SK-N-SH treated with all-trans-retinoic acid at 6 μM for 48 hours (cell line): ENCODE data around the gene NBEA.
A peak's percentile ranks its signal among the peaks of the same experiment; 100 is the strongest.

Experiments
- CREB5 ChIP-seq: fragments of 250-450 bp; sonication (Bioruptor Pico); IDR thresholded peaks from 2 replicates; pipeline ENCODE4 v1.5.1; 2020; ENCODE audit warnings: low read depth, mild to moderate bottlenecking, moderate library complexity
- CSRNP3 ChIP-seq: fragments of 250-450 bp; sonication (Bioruptor Pico); IDR thresholded peaks from 2 replicates; pipeline ENCODE4 v1.5.1; 2021; ENCODE audit warnings: mild to moderate bottlenecking, moderate library complexity
- PATZ1 ChIP-seq: fragments of 250-450 bp; sonication (Bioruptor Pico); IDR thresholded peaks from 2 replicates; pipeline ENCODE4 v1.8.0; 2020; ENCODE audit warnings: mild to moderate bottlenecking, moderate library complexity, borderline replicate concordance
- RARB ChIP-seq: fragments of 250-450 bp; sonication (Bioruptor Pico); IDR thresholded peaks from 2 replicates; pipeline ENCODE4 v1.8.0; 2021; ENCODE audit warnings: mild to moderate bottlenecking, moderate library complexity
- ZFP3 ChIP-seq: fragments of 250-450 bp; sonication (Bioruptor Pico); IDR thresholded peaks from 2 replicates; pipeline ENCODE4 v1.5.0; 2020; ENCODE audit warnings: mild to moderate bottlenecking, moderate library complexity
- ZFP30 ChIP-seq: fragments of 450-650 bp; formaldehyde crosslinking; IDR thresholded peaks from 2 replicates; pipeline ENCODE4 v1.5.0; 2022; ENCODE audit warnings: mild to moderate bottlenecking, moderate library complexity
- ZNF70 ChIP-seq: fragments of 450-650 bp; formaldehyde crosslinking; IDR thresholded peaks from 2 replicates; pipeline ENCODE4 v1.5.0; 2020; ENCODE audit warnings: mild to moderate bottlenecking, moderate library complexity
- TF ChIP-seq, protein P1 (sequence below): fragments of 250-450 bp; sonication (Bioruptor Pico); IDR thresholded peaks from 2 replicates; pipeline ENCODE4 v1.5.0; 2020; ENCODE audit warnings: mild to moderate bottlenecking, moderate library complexity

- TF ChIP-seq ZNF70 (CRISPR knock-in tag): no peak
- TF ChIP-seq ZFP3 (CRISPR knock-in tag): no peak
- no peak for TF ChIP-seq CREB5 (CRISPR knock-in tag)
- TF ChIP-seq ZFP30 (CRISPR knock-in tag): no peak
- 0 out of 2 replicates have a peak, but pooled peaks have one; percentile 30 for TF ChIP-seq RARB (CRISPR knock-in tag)
- TF ChIP-seq, protein P1, sequence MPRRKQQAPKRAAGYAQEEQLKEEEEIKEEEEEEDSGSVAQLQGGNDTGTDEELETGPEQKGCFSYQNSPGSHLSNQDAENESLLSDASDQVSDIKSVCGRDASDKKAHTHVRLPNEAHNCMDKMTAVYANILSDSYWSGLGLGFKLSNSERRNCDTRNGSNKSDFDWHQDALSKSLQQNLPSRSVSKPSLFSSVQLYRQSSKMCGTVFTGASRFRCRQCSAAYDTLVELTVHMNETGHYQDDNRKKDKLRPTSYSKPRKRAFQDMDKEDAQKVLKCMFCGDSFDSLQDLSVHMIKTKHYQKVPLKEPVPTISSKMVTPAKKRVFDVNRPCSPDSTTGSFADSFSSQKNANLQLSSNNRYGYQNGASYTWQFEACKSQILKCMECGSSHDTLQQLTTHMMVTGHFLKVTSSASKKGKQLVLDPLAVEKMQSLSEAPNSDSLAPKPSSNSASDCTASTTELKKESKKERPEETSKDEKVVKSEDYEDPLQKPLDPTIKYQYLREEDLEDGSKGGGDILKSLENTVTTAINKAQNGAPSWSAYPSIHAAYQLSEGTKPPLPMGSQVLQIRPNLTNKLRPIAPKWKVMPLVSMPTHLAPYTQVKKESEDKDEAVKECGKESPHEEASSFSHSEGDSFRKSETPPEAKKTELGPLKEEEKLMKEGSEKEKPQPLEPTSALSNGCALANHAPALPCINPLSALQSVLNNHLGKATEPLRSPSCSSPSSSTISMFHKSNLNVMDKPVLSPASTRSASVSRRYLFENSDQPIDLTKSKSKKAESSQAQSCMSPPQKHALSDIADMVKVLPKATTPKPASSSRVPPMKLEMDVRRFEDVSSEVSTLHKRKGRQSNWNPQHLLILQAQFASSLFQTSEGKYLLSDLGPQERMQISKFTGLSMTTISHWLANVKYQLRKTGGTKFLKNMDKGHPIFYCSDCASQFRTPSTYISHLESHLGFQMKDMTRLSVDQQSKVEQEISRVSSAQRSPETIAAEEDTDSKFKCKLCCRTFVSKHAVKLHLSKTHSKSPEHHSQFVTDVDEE: no peak
- TF ChIP-seq CSRNP3 (CRISPR knock-in tag): no peak
- no peak; the same call in 1 of the 2 replicates for TF ChIP-seq PATZ1 (CRISPR knock-in tag)
Observed at GRCh38 chr13:35554972-35555623, 613.0 kb downstream of the NBEA start.
